ENCODE data around the gene PPFIA3.

DNA sequence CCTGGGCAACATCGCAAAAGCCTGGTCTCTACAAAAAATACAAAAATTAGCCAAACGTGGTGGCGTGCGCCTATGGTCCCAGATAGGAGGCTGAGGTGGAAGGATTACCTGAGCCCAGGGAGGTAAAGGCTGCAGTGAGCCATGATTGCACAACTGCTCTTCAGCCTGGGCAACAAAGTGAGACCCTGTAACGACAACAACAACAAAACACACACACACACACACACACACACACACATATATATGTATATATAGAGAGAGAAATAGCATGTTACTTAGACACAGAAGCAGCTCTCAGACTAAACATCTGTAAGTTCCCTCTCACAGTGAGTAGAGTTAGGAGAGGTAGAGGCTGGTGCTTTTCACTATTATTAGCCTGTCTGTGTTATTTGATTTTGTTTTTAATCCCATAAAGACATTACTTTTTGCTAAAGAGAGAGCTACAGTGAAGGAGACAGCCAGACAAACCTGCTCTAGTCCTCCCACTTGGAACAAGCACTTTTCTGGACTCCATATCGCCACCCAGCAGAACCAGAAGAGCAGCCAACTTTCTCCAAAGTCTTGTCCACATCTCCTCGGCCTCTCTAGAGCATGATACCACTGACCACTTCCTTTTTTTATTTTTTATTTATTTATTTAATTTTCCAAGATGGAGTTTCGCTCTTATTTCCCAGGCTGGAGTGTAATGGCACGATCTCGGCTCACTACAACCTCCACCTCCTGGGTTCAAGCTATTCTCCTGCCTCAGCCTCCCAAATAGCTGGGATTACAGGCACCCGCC is 7.9 kb upstream of the PPFIA3 start:
- TF ChIP-seq, protein P1, sequence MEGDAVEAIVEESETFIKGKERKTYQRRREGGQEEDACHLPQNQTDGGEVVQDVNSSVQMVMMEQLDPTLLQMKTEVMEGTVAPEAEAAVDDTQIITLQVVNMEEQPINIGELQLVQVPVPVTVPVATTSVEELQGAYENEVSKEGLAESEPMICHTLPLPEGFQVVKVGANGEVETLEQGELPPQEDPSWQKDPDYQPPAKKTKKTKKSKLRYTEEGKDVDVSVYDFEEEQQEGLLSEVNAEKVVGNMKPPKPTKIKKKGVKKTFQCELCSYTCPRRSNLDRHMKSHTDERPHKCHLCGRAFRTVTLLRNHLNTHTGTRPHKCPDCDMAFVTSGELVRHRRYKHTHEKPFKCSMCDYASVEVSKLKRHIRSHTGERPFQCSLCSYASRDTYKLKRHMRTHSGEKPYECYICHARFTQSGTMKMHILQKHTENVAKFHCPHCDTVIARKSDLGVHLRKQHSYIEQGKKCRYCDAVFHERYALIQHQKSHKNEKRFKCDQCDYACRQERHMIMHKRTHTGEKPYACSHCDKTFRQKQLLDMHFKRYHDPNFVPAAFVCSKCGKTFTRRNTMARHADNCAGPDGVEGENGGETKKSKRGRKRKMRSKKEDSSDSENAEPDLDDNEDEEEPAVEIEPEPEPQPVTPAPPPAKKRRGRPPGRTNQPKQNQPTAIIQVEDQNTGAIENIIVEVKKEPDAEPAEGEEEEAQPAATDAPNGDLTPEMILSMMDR (IDR thresholded peaks at IDR 0.05; ENCODE audit: poor library complexity) = no peak
- no peak for TF ChIP-seq EZH2 (IDR thresholded peaks at IDR 0.05; ENCODE audit: borderline replicate concordance)
